WTC11 (cell line): ENCODE data around the gene OR2F1. TPM values are rescaled to one million over a fixed set of nuclear protein-coding genes. Genes with fewer than 3 reads are reported as not detected.

Experiments used
- ATAC-seq: fragments of 200-7000 bp; cut with Tn5 transposase; 2 replicates; pipeline ENCODE4 v1.10.0; 2021; ENCODE audit warnings: mild to moderate bottlenecking, moderate library complexity
- CTCF ChIA-PET: fragments of 300-600 bp; sonication (Branson Sonifier 250); formaldehyde crosslinking; loops from one replicate; lab custom pipeline; 2021; ENCODE audit warnings: antibody characterized with exemption; lab: Charles Lee
- POLR2A ChIA-PET: fragments of 350-600 bp; sonication (Branson Sonifier 250); formaldehyde crosslinking; loops from one replicate; lab custom pipeline; 2021; ENCODE audit warnings: antibody characterized with exemption; lab: Charles Lee
- DNase-seq: peaks from one replicate; pipeline ENCODE4 v3.0.0; 2021; ENCODE audit warnings: low spot score
- H3K27ac Mint-ChIP-seq: 2 replicates; pipeline ENCODE4 v1.8.0; 2021; ENCODE audit warnings: mixed read lengths
- H3K27me3 Mint-ChIP-seq: 2 replicates; pipeline ENCODE4 v1.8.0; 2021; ENCODE audit warnings: low read depth, mild to moderate bottlenecking, moderate library complexity, mixed read lengths
- H3K36me3 Mint-ChIP-seq: 2 replicates; pipeline ENCODE4 v1.8.0; 2021; ENCODE audit warnings: mixed read lengths
- H3K4me1 Mint-ChIP-seq: 2 replicates; pipeline ENCODE4 v1.8.0; 2022; ENCODE audit warnings: mixed read lengths
- H3K4me3 Mint-ChIP-seq: 2 replicates; pipeline ENCODE4 v1.8.0; 2021; ENCODE audit warnings: mild to moderate bottlenecking, moderate library complexity, mixed read lengths
- H3K9me3 Mint-ChIP-seq: 2 replicates; pipeline ENCODE4 v1.8.0; 2021; ENCODE audit warnings: mixed read lengths
- ATF2 ChIP-seq: sonication (generic); formaldehyde crosslinking; IDR thresholded peaks from 2 replicates; pipeline ENCODE4 v1.8.1; 2022; ENCODE audit warnings: low read depth, missing genetic modification reagents, borderline replicate concordance
- CTCF ChIP-seq: fragments of 200-600 bp; IDR thresholded peaks from 2 replicates; pipeline ENCODE4 v1.8.0; 2022; ENCODE audit warnings: antibody characterized with exemption
- E2F4 ChIP-seq: sonication (generic); formaldehyde crosslinking; IDR thresholded peaks from 2 replicates; pipeline ENCODE4 v1.8.1; 2022; ENCODE audit warnings: low read depth, mild to moderate bottlenecking, moderate library complexity, missing genetic modification reagents, borderline replicate concordance
- FOXP4 ChIP-seq: sonication (generic); formaldehyde crosslinking; IDR thresholded peaks from 2 replicates; pipeline ENCODE4 v1.8.0; 2022; ENCODE audit warnings: mild to moderate bottlenecking, missing genetic modification reagents
- HMGA2 ChIP-seq: fragments of 250-450 bp; sonication (Bioruptor Pico); IDR thresholded peaks from 2 replicates; pipeline ENCODE4 v1.4.0; 2021; ENCODE audit warnings: mild to moderate bottlenecking, moderate library complexity
- IRF1 ChIP-seq: sonication (generic); formaldehyde crosslinking; IDR thresholded peaks from 2 replicates; pipeline ENCODE4 v1.8.0; 2023; ENCODE audit warnings: missing genetic modification reagents
- MLX ChIP-seq: sonication (generic); formaldehyde crosslinking; IDR thresholded peaks from 2 replicates; pipeline ENCODE4 v1.8.1; 2023; ENCODE audit warnings: mild to moderate bottlenecking, missing genetic modification reagents, moderate library complexity
- NFE2L1 ChIP-seq: sonication (generic); formaldehyde crosslinking; IDR thresholded peaks from 2 replicates; pipeline ENCODE4 v1.8.1; 2023; ENCODE audit warnings: missing genetic modification reagents
- PRDM15 ChIP-seq: sonication (generic); formaldehyde crosslinking; IDR thresholded peaks from 2 replicates; pipeline ENCODE4 v1.8.0; 2022; ENCODE audit warnings: missing genetic modification reagents
- TCF7 ChIP-seq: sonication (generic); formaldehyde crosslinking; IDR thresholded peaks from 2 replicates; pipeline ENCODE4 v1.8.0; 2022; ENCODE audit warnings: mild to moderate bottlenecking, low read depth, missing genetic modification reagents, moderate library complexity
- USF1 ChIP-seq: sonication (generic); formaldehyde crosslinking; IDR thresholded peaks from 2 replicates; pipeline ENCODE4 v1.8.0; 2022; ENCODE audit warnings: mild to moderate bottlenecking, missing genetic modification reagents
- ZMAT4 ChIP-seq: fragments of 250-450 bp; sonication (Bioruptor Pico); IDR thresholded peaks from 2 replicates; pipeline ENCODE4 v1.9.0; 2021; ENCODE audit warnings: mild to moderate bottlenecking
- ZNF121 ChIP-seq: sonication (generic); formaldehyde crosslinking; IDR thresholded peaks from 2 replicates; pipeline ENCODE4 v1.8.0; 2023; ENCODE audit warnings: missing genetic modification reagents
- ZNF396 ChIP-seq: fragments of 250-450 bp; sonication (Bioruptor Pico); IDR thresholded peaks from 2 replicates; pipeline ENCODE4 v1.8.0; 2021; ENCODE audit warnings: mild to moderate bottlenecking, moderate library complexity, borderline replicate concordance
- ZNF416 ChIP-seq: fragments of 250-450 bp; sonication (Bioruptor Pico); IDR thresholded peaks from 2 replicates; pipeline ENCODE4 v1.9.0; 2021; ENCODE audit warnings: mild to moderate bottlenecking, inconsistent platforms
- total RNA-seq: library from RNA; stranded (reverse); gene quantifications from 3 replicates; pipeline ENCODE4 v1.2.3, GENCODE V29; 2021

Gene OR2F1
- total RNA-seq, 1 experiment from 2014 or later, result not detected

- TF ChIP-seq ATF2 (CRISPR knock-in tag) (no peak), TCF7 (CRISPR knock-in tag) (no peak), ZNF121 (CRISPR knock-in tag) (no peak), NFE2L1 (no peak), ZNF396 (CRISPR knock-in tag) (no peak), PRDM15 (CRISPR knock-in tag) (no peak), IRF1 (CRISPR knock-in tag) (no peak), HMGA2 (CRISPR knock-in tag) (no peak), MLX (no peak)
Measured at GRCh38 chr7:143910473-143911248, 44.0 kb upstream of the OR2F1 start (continued).

- H3K9me3 Mint-ChIP-seq, result peaks cover 10% of the 10 kb centered on the region
- H3K4me3 Mint-ChIP-seq, result no peak overlapping the region
- POLR2A ChIA-PET, result no interaction called here
- DNase-seq (no peak), ATAC-seq (no peak)
- CTCF ChIA-PET, result interaction anchor here (1.0 kb wide), 1 partner anchor 12 kb away, joined by 3 read pairs; the partner anchor contains the start of gene TCAF1
- H3K4me1 Mint-ChIP-seq, result no peaks in the 10 kb centered on the region
- no peaks in the 10 kb centered on the region for H3K36me3 Mint-ChIP-seq
- no peaks in the 10 kb centered on the region for H3K27me3 Mint-ChIP-seq
- H3K27ac Mint-ChIP-seq, result no peak overlapping the region
- no peak for TF ChIP-seq ZMAT4 (CRISPR knock-in tag)
- TF ChIP-seq ATF2 (CRISPR knock-in tag), result no peak
- no peak for TF ChIP-seq ZNF416 (CRISPR knock-in tag)
- TF ChIP-seq USF1 (CRISPR knock-in tag), result no peak
- no peak for TF ChIP-seq CTCF
- TF ChIP-seq E2F4 (CRISPR knock-in tag), result no peak
- TF ChIP-seq FOXP4, result no peak
Measured at GRCh38 chr7:143913945-143914615, 40.6 kb upstream of the OR2F1 start.
